K562 (cell line): ENCODE data around the gene TK1. TPM values are rescaled to one million over a fixed set of nuclear protein-coding genes. Genes with fewer than 3 reads are reported as not detected.

Source experiments
- ATAC-seq: fragments of 200-7000 bp; cut with Tn5 transposase; 3 replicates; pipeline ENCODE4 v1.9.1; 2020; ENCODE audit warnings: moderate library complexity
- BruUV-seq: library from RNA; stranded (reverse); fragments of 400-500 nt; replicated peaks from 2 replicates; lab custom pipeline; 2021; lab: Mats Ljungman, UMichigan
- CTCF ChIA-PET: fragments of 300-600 bp; formaldehyde crosslinking; extraction: SDS; loops from one replicate; lab custom pipeline; 2021; ENCODE audit warnings: low intra/inter-chr PET ratio; lab: Yijun Ruan, JAX
- POLR2A ChIA-PET: fragments of 300-600, 350-650 bp; sonication (Branson Sonifier 250); formaldehyde crosslinking; extraction: SDS; loops from one replicate; lab custom pipeline; 2021; ENCODE audit warnings: antibody characterized with exemption, inconsistent platforms; lab: Yijun Ruan, JAX
- DNase-seq, 4 experiments: peaks; one replicate each; pipeline versions ENCODE4 v3.0.0 to v3.0.0-alpha.2; 2011 to 2018; ENCODE audit warnings: low spot score in 3 of 4, mixed read lengths in 3 of 4; ENCODE audit errors: extremely low read depth in 1 of 4
- FAIRE-seq: peaks from 2 replicates; lab custom pipeline; 2011; peaks lifted over from hg19 to GRCh38; lab: Jason Lieb, UNC
- H2AFZ ChIP-seq: 2 replicates; pipeline ENCODE4 v1.6.0; 2011; ENCODE audit warnings: low read depth, low read length, control low read depth, inconsistent platforms
- H3K27ac ChIP-seq: fragments of 200-600 bp; 3 replicates; pipeline ENCODE4 v1.8.0; 2011; ENCODE audit warnings: low read depth, mild to moderate bottlenecking, control low read depth, inconsistent platforms, low read length, moderate library complexity, mixed read lengths; ENCODE audit errors: extremely low read depth
- H3K27me3 ChIP-seq, 2 experiments: fragments of 300-600 bp in 1 of 2; 2 replicates in 1 of 2; 3 replicates in 1 of 2; pipeline versions ENCODE4 v1.6.0 to v1.8.0; 2011; ENCODE audit warnings: inconsistent platforms in 2 of 2, low read length in 2 of 2, mild to moderate bottlenecking in 1 of 2, mixed read lengths in 1 of 2, moderate library complexity in 1 of 2; ENCODE audit not compliant: control insufficient read depth in 2 of 2, insufficient read depth in 2 of 2
- H3K36me3 ChIP-seq: fragments of 300-600 bp; 3 replicates; pipeline ENCODE4 v1.8.0; 2011; ENCODE audit warnings: mild to moderate bottlenecking, low read length, inconsistent platforms; ENCODE audit not compliant: control insufficient read depth, insufficient read depth
- H3K4me1 ChIP-seq, 2 experiments: fragments of 200-600 bp in 1 of 2; replicated peaks in 1 of 2; 2 replicates in 1 of 2; 3 replicates in 1 of 2; pipeline versions ENCODE4 v1.5.1 to v1.8.0; 2011; ENCODE audit warnings: inconsistent platforms in 2 of 2, low read length in 2 of 2, mild to moderate bottlenecking in 1 of 2, mixed read lengths in 1 of 2, moderate library complexity in 1 of 2; ENCODE audit not compliant: control insufficient read depth in 2 of 2, insufficient read depth in 2 of 2
- H3K4me2 ChIP-seq: 2 replicates; pipeline ENCODE4 v1.6.1; 2011; ENCODE audit warnings: low read length, control low read depth, inconsistent platforms, mixed read lengths; ENCODE audit not compliant: insufficient read depth
- H3K4me3 ChIP-seq: fragments of 200-600 bp; sonication (generic), shearing (Covaris generic); 2 replicates; pipeline ENCODE4 v1.5.1; 2016; ENCODE audit warnings: control low read depth, inconsistent platforms
- H3K79me2 ChIP-seq: fragments of 200-600 bp; 3 replicates; pipeline ENCODE4 v1.8.0; 2011; ENCODE audit warnings: low read length, inconsistent platforms; ENCODE audit not compliant: control insufficient read depth, insufficient read depth
- H3K9ac ChIP-seq, 2 experiments: 2 replicates each; pipeline versions ENCODE4 v1.6.0 to v1.6.1; 2011; ENCODE audit warnings: low read depth in 2 of 2, low read length in 2 of 2, control low read depth in 1 of 2, inconsistent platforms in 1 of 2, mild to moderate bottlenecking in 1 of 2, mixed read lengths in 1 of 2; ENCODE audit not compliant: insufficient read depth in 1 of 2
- H3K9me1 ChIP-seq: one replicate; pipeline ENCODE4 v1.6.0; 2011; ENCODE audit warnings: inconsistent platforms, mild to moderate bottlenecking, low read length, moderate library complexity; ENCODE audit not compliant: control insufficient read depth, insufficient read depth
- H3K9me3 ChIP-seq: replicated peaks from 2 replicates; pipeline ENCODE4 v1.5.1; 2011; ENCODE audit warnings: low read depth, low read length, inconsistent platforms; ENCODE audit not compliant: control insufficient read depth, insufficient read depth
- H4K20me1 ChIP-seq: replicated peaks from 2 replicates; pipeline ENCODE4 v1.6.1; 2011; ENCODE audit warnings: low read length, inconsistent platforms, mixed read lengths; ENCODE audit not compliant: control insufficient read depth, insufficient read depth
- BCOR ChIP-seq: fragments of 450-650 bp; IDR thresholded peaks from 2 replicates; pipeline ENCODE4 v1.6.1; 2016
- CHD1 ChIP-seq: fragments of 200-600 bp; sonication (generic); IDR thresholded peaks from one replicate; pipeline ENCODE4 v1.6.1; 2012; ENCODE audit warnings: mild to moderate bottlenecking, moderate library complexity, low read length, inconsistent platforms
- GTF3C2 ChIP-seq: IDR thresholded peaks from 3 replicates; pipeline ENCODE4 v1.6.1; 2011; ENCODE audit warnings: borderline replicate concordance, mild to moderate bottlenecking, moderate library complexity; ENCODE audit not compliant: insufficient read length; ENCODE audit errors: extremely low read depth
- HDAC2 ChIP-seq: fragments of 450-650 bp; IDR thresholded peaks from 2 replicates; pipeline ENCODE4 v1.6.1; 2016; ENCODE audit warnings: mild to moderate bottlenecking
- KDM1A ChIP-seq, 2 experiments: fragments of 450-650 bp; IDR thresholded peaks; 2 replicates each; pipeline ENCODE4 v1.6.1; 2016; ENCODE audit warnings: mild to moderate bottlenecking in 2 of 2
- NR2C2 ChIP-seq, 2 experiments: fragments of 200-800 bp in 1 of 2; sonication (Bioruptor generic) in 1 of 2; sonication (generic) in 1 of 2; formaldehyde crosslinking in 1 of 2; IDR thresholded peaks; 2 replicates each; pipeline versions ENCODE4 v1.6.1 to v1.8.0; 2016 to 2022; ENCODE audit warnings: mild to moderate bottlenecking in 1 of 2, missing compliant biosample characterization in 1 of 2, missing genetic modification characterization in 1 of 2, missing genetic modification reagents in 1 of 2
- NR4A1 ChIP-seq, 2 experiments: fragments of 250-450 bp in 1 of 2; fragments of 450-650 bp in 1 of 2; sonication (Bioruptor Pico) in 1 of 2; IDR thresholded peaks; 2 replicates each; pipeline versions ENCODE4 v1.4.0 to v1.6.1; 2016 to 2020; ENCODE audit warnings: mild to moderate bottlenecking in 2 of 2, missing compliant biosample characterization in 1 of 2, missing genetic modification characterization in 1 of 2, moderate library complexity in 1 of 2
- THAP12 ChIP-seq: fragments of 250-450 bp; sonication (Bioruptor Pico); IDR thresholded peaks from 2 replicates; pipeline ENCODE4 v1.9.0; 2021; ENCODE audit warnings: mild to moderate bottlenecking, inconsistent platforms
- USF2 ChIP-seq: sonication (generic); formaldehyde crosslinking; IDR thresholded peaks from 2 replicates; pipeline ENCODE4 v1.5.0; 2020; ENCODE audit warnings: missing genetic modification reagents
- YBX1 ChIP-seq: fragments of 450-650 bp; IDR thresholded peaks from 2 replicates; pipeline ENCODE4 v1.7.1; 2016; ENCODE audit warnings: mild to moderate bottlenecking
- ZBTB5 ChIP-seq: fragments of 450-650 bp; IDR thresholded peaks from 2 replicates; pipeline ENCODE4 v1.6.1; 2017; ENCODE audit warnings: antibody characterized with exemption
- ZNF212 ChIP-seq: fragments of 450-650 bp; formaldehyde crosslinking; IDR thresholded peaks from 2 replicates; pipeline ENCODE4 v1.4.0; 2020; ENCODE audit warnings: mild to moderate bottlenecking
- WGBS: fragments of 100-300 bp; shearing (Covaris generic); methylation state at CpG from one replicate; pipeline ENCODE4 v1.1.6; 2016; ENCODE audit warnings: low coverage, mixed read lengths; ENCODE audit not compliant: insufficient coverage; ENCODE audit errors: missing lambda C conversion rate; 5-methylcytosine and 5-hydroxymethylcytosine counted together
- in situ Hi-C: fragments of 300-500 bp; cut with MboI; formaldehyde crosslinking; loops from 4 replicates; pipeline ENCODE4 v1.15.0; 2018; ENCODE audit warnings: inconsistent platforms, mixed read lengths
- intact Hi-C: fragments of 100-400 bp; cut with micrococcal nuclease; formaldehyde crosslinking; loops from 2 replicates; pipeline ENCODE4 v1.14.2; 2022
- polyA plus RNA-seq, 8 experiments: library from polyadenylated mRNA; depleted of rRNA in 4 of 8; stranded (reverse) in 5 of 8; unstranded in 3 of 8; fragments of >200 nt; fragmentation: Nextera tagmentation in 2 of 8; fragmentation: Illumina TruSeq in 1 of 8; extraction: Ambion mirVana in 2 of 8; extraction: Trizol in 1 of 8; gene quantifications; 2 replicates each; pipeline versions ENCODE4 v1.2.1 to v1.2.3, GENCODE V29; 2011 to 2014; ENCODE audit warnings: inconsistent platforms in 1 of 8, missing spikeins in 1 of 8
- total RNA-seq, 7 experiments: library from RNA; depleted of rRNA in 6 of 7; stranded (reverse); fragments of >200 nt in 6 of 7; fragmentation: Illumina TruSeq in 2 of 7; extraction: Trizol in 2 of 7; gene quantifications; 2 replicates each; pipeline versions ENCODE4 v1.2.1 to v1.2.3, GENCODE V29; 2011 to 2021; ENCODE audit warnings: low replicate concordance in 1 of 7

TK1 gene
- total and polyA plus RNA-seq, 9 of the 15 experiments (the other 6 are each of a cell fraction or from before 2014, with no cell fraction given) = 8.4 to 280 (median 103) TPM

GRCh38 chr17:78129351-78130089 is 57.3 kb downstream of the TK1 start:
- ATAC-seq (no peak), FAIRE-seq (no peak), DNase-seq (no peak)
- H2AFZ ChIP-seq = no peak overlapping the region; the same call in 1 of the 2 replicates
- POLR2A ChIA-PET = interaction anchor here (0.6 to 1.8 kb wide), 6 partner anchors 9 to 57 kb away, joined by 3 to 5 read pairs (median 4); no protein-coding TSS in a partner anchor
- TSS peak; percentile 92 for BruUV-seq
- in situ Hi-C loops = no loop called here
- H3K9me3 ChIP-seq = no peaks in the 10 kb centered on the region
- H3K36me3 ChIP-seq = peaks cover 26% of the 10 kb centered on the region; the same call in 2 of the 3 replicates
- CTCF ChIA-PET = no interaction called here
- 33% methylated on average over 3 of the region's 4 CpGs for WGBS
- H4K20me1 ChIP-seq = no peaks in the 10 kb centered on the region
- H3K27ac ChIP-seq = peak overlapping the region; percentile 81
- no peaks in the 10 kb centered on the region for H3K27me3 ChIP-seq
- peaks cover 38 to 92% of the 10 kb centered on the region in 2 experiments for H3K4me1 ChIP-seq
- peak overlapping the region; percentile 56 to 90 for H3K9ac ChIP-seq
- H3K4me2 ChIP-seq = peak overlapping the region; percentile 81
- intact Hi-C loops = loop anchor here (5.0 kb wide), 1 partner anchor 38 kb away; the partner anchor contains the start of gene SYNGR2
- H3K4me3 ChIP-seq = peak overlapping the region; percentile 98; the same call in 1 of the 2 replicates
- H3K79me2 ChIP-seq = peaks cover 59% of the 10 kb centered on the region
- no peaks in the 10 kb centered on the region for H3K9me1 ChIP-seq
- no peak for TF ChIP-seq NR2C2 (CRISPR knock-in tag; IDR thresholded peaks at IDR 0.05)
- TF ChIP-seq NR2C2 (tag; IDR thresholded peaks at IDR 0.05) = peak; percentile 41; the same call in 1 of the 2 replicates
- no peak for TF ChIP-seq ZBTB5
- peak; percentile 79 for TF ChIP-seq GTF3C2
- peak; percentile 96 for TF ChIP-seq BCOR
- no peak for TF ChIP-seq CHD1
- peak; percentile 43 to 94 for TF ChIP-seq KDM1A (IDR thresholded peaks at IDR 0.05)
- TF ChIP-seq YBX1 = no peak
- no peak for TF ChIP-seq USF2 (CRISPR knock-in tag)
- no peak for TF ChIP-seq THAP12 (CRISPR knock-in tag)
- TF ChIP-seq HDAC2 = peak; percentile 97
- TF ChIP-seq ZNF212 (CRISPR knock-in tag) = no peak
- no peak for TF ChIP-seq NR4A1 (CRISPR knock-in tag; IDR thresholded peaks at IDR 0.05)
- TF ChIP-seq NR4A1 (tag; IDR thresholded peaks at IDR 0.05) = no peak
